CD4-positive, alpha-beta T cell treated with Interleukin-4 for 4 hours (primary cell): Measurements from ENCODE around the gene RASSF7.

Experiments
- DNase-seq: peaks from one replicate; pipeline ENCODE4 v3.0.0-alpha.2; 2020

The RASSF7 gene

GRCh38 chr11:611001-611996 is 50.5 kb downstream of the RASSF7 start:
- DNase-seq = no peak

GRCh38 chr11:612201-612960 is 51.6 kb downstream of the RASSF7 start:
- no peak for DNase-seq

- DNase-seq = no peak
Measured at GRCh38 chr11:612961-613300, 52.2 kb downstream of the RASSF7 start.

GRCh38 chr11:613369-613968 is 52.7 kb downstream of the RASSF7 start:
- peak; percentile 67 for DNase-seq
